HCT116 (cell line): Measurements from ENCODE around the gene FBXO15. TPM values are rescaled to one million over a fixed set of nuclear protein-coding genes. Genes with fewer than 3 reads are reported as not detected.

Experiments used
- ATAC-seq: fragments of 200-7000 bp; cut with Tn5 transposase; 2 replicates; pipeline ENCODE4 v1.9.1; 2020; ENCODE audit warnings: mild to moderate bottlenecking, moderate library complexity
- BruUV-seq: library from RNA; stranded (reverse); fragments of 400-500 nt; replicated peaks from 2 replicates; lab custom pipeline; 2021; lab: Mats Ljungman, UMichigan
- CTCF ChIA-PET: fragments of 300-600 bp; sonication (Branson Sonifier 250); formaldehyde crosslinking; loops from one replicate; lab custom pipeline; 2021; ENCODE audit warnings: antibody characterized with exemption; lab: Charles Lee
- POLR2A ChIA-PET: fragments of 300-600, 350-600 bp; sonication (Branson Sonifier 250); formaldehyde crosslinking; loops from one replicate; lab custom pipeline; 2021; ENCODE audit warnings: antibody characterized with exemption; lab: Charles Lee
- RAD21 ChIA-PET, 2 experiments: fragments of 300-600 bp; sonication (Branson Sonifier 250); formaldehyde crosslinking; loops; one replicate each; lab custom pipeline; 2023; ENCODE audit warnings: low total read pairs in 2 of 2; ENCODE audit not compliant: uncharacterized antibody in 2 of 2, unreplicated experiment in 2 of 2, low non-redundant PET in 1 of 2; lab: Charles Lee
- DNase-seq: peaks from one replicate; pipeline ENCODE4 v3.0.0-alpha.2; 2010; ENCODE audit warnings: low read depth, low spot score
- H2AFZ ChIP-seq: fragments of 200-600 bp; shearing (Covaris generic), sonication (generic); 2 replicates; pipeline ENCODE4 v1.6.1; 2017; ENCODE audit warnings: low read depth, mixed run types, mixed read lengths, antibody characterized with exemption, low read length; ENCODE audit not compliant: poor library complexity, severe bottlenecking
- H3K27ac ChIP-seq: 2 replicates; pipeline ENCODE4 v1.5.1; 2012; ENCODE audit warnings: low read depth, low read length
- H3K27me3 ChIP-seq: fragments of 200-600 bp; sonication (generic); 2 replicates; pipeline ENCODE4 v1.6.1; 2016; ENCODE audit warnings: mixed run types, low read length, mixed read lengths; ENCODE audit not compliant: insufficient read depth
- H3K36me3 ChIP-seq, 2 experiments: fragments of 200-500 bp in 1 of 2; fragments of 200-600 bp in 1 of 2; sonication (Bioruptor generic) in 1 of 2; sonication (generic) in 1 of 2; 2 replicates each; pipeline versions ENCODE4 v1.5.1 to v1.6.1; 2014 to 2016; ENCODE audit warnings: low read length in 2 of 2, inconsistent platforms in 1 of 2, mixed read lengths in 1 of 2, mixed run types in 1 of 2; ENCODE audit not compliant: insufficient read depth in 2 of 2, control insufficient read depth in 1 of 2
- H3K4me1 ChIP-seq, 2 experiments: fragments of 200-600 bp in 1 of 2; sonication (generic) in 1 of 2; 2 replicates each; pipeline versions ENCODE4 v1.5.1 to v1.6.1; 2012 to 2017; ENCODE audit warnings: low read length in 2 of 2, inconsistent platforms in 1 of 2, mild to moderate bottlenecking in 1 of 2, mixed read lengths in 1 of 2, mixed run types in 1 of 2, moderate library complexity in 1 of 2; ENCODE audit not compliant: insufficient read depth in 2 of 2, control insufficient read depth in 1 of 2
- H3K4me2 ChIP-seq: fragments of 200-600 bp; sonication (generic); 2 replicates; pipeline ENCODE4 v1.6.1; 2017; ENCODE audit warnings: mixed run types, low read length, mixed read lengths
- H3K4me3 ChIP-seq, 2 experiments: fragments of 200-600 bp in 1 of 2; sonication (generic) in 1 of 2; replicated peaks in 1 of 2; 2 replicates each; pipeline ENCODE4 v1.5.1; 2011 to 2016; ENCODE audit warnings: low read length in 2 of 2, control low read depth in 1 of 2, low read depth in 1 of 2, mild to moderate bottlenecking in 1 of 2, mixed read lengths in 1 of 2, mixed run types in 1 of 2
- H3K79me2 ChIP-seq: fragments of 200-600 bp; sonication (generic); 2 replicates; pipeline ENCODE4 v1.6.1; 2017; ENCODE audit warnings: mild to moderate bottlenecking, mixed run types, low read length, moderate library complexity, mixed read lengths; ENCODE audit not compliant: insufficient read depth
- H3K9ac ChIP-seq: fragments of 200-600 bp; sonication (generic); 2 replicates; pipeline ENCODE4 v1.6.1; 2016; ENCODE audit warnings: low read length, mixed read lengths
- H3K9me2 ChIP-seq: fragments of 200-600 bp; sonication (generic), shearing (Covaris generic); 2 replicates; pipeline ENCODE4 v1.6.1; 2017; ENCODE audit warnings: mixed run types, mild to moderate bottlenecking, moderate library complexity; ENCODE audit not compliant: insufficient read depth
- H3K9me3 ChIP-seq, 2 experiments: fragments of 200-500 bp in 1 of 2; fragments of 200-600 bp in 1 of 2; sonication (Bioruptor generic) in 1 of 2; sonication (generic) in 1 of 2; 2 replicates each; pipeline ENCODE4 v1.6.1; 2014 to 2017; ENCODE audit warnings: low read length in 2 of 2, mixed read lengths in 2 of 2, inconsistent platforms in 1 of 2, low read depth in 1 of 2, mild to moderate bottlenecking in 1 of 2, mixed run types in 1 of 2, moderate library complexity in 1 of 2; ENCODE audit not compliant: control insufficient read depth in 1 of 2, insufficient read depth in 1 of 2
- H4K20me1 ChIP-seq: fragments of 200-600 bp; sonication (generic), shearing (Covaris generic); 2 replicates; pipeline ENCODE4 v1.6.1; 2017; ENCODE audit warnings: mixed run types, mild to moderate bottlenecking, moderate library complexity; ENCODE audit not compliant: insufficient read depth
- CTCF ChIP-seq, 3 experiments: fragments of 200-600 bp in 1 of 3; sonication (generic) in 1 of 3; IDR thresholded peaks in 2 of 3; conservative IDR thresholded peaks in 1 of 3; 2 replicates each; pipeline ENCODE4 v1.5.1; 2012 to 2017; ENCODE audit warnings: low read depth in 2 of 3, low read length in 2 of 3, antibody characterized with exemption in 1 of 3, borderline replicate concordance in 1 of 3, control low read depth in 1 of 3, mild to moderate bottlenecking in 1 of 3, mixed read lengths in 1 of 3, mixed run types in 1 of 3, moderate library complexity in 1 of 3; ENCODE audit not compliant: insufficient read depth in 1 of 3
- ELF1 ChIP-seq: IDR thresholded peaks from 2 replicates; pipeline ENCODE4 v1.6.1; 2012; ENCODE audit warnings: low read depth, borderline replicate concordance
- EZH2 ChIP-seq: fragments of 200-600 bp; sonication (generic); IDR thresholded peaks from 2 replicates; pipeline ENCODE4 v1.6.1; 2017; ENCODE audit warnings: antibody characterized with exemption, mixed run types
- EZH2phosphoT487 ChIP-seq: fragments of 200-600 bp; IDR thresholded peaks from 2 replicates; pipeline ENCODE4 v1.6.1; 2018; ENCODE audit warnings: antibody characterized with exemption, borderline replicate concordance
- MAX ChIP-seq: IDR thresholded peaks from 2 replicates; pipeline ENCODE4 v1.6.1; 2012
- POLR2AphosphoS5 ChIP-seq: IDR thresholded peaks from 2 replicates; pipeline ENCODE4 v1.6.1; 2011; ENCODE audit warnings: mild to moderate bottlenecking, low read depth, low read length, moderate library complexity
- RAD21 ChIP-seq: IDR thresholded peaks from 2 replicates; pipeline ENCODE4 v1.6.1; 2012; ENCODE audit warnings: low read depth, mild to moderate bottlenecking
- SRF ChIP-seq: IDR thresholded peaks from 2 replicates; pipeline ENCODE4 v1.6.1; 2012; ENCODE audit warnings: low read depth
- TCF7L2 ChIP-seq: IDR thresholded peaks from 2 replicates; pipeline ENCODE4 v1.7.0; 2011; ENCODE audit warnings: borderline replicate concordance, inconsistent platforms; ENCODE audit not compliant: insufficient read depth, insufficient read length; ENCODE audit errors: extremely low read depth
- YY1 ChIP-seq: IDR thresholded peaks from 2 replicates; pipeline ENCODE4 v1.6.1; 2011; ENCODE audit warnings: low read length, low read depth, moderate library complexity, mild to moderate bottlenecking; ENCODE audit not compliant: insufficient replicate concordance; ENCODE audit errors: extremely low read depth
- ZBTB33 ChIP-seq: IDR thresholded peaks from 2 replicates; pipeline ENCODE4 v1.6.1; 2011; ENCODE audit warnings: mild to moderate bottlenecking, low read length, moderate library complexity; ENCODE audit not compliant: insufficient replicate concordance; ENCODE audit errors: extremely low read depth
- ZNF274 ChIP-seq: fragments of 200-500 bp; sonication (Bioruptor generic); IDR thresholded peaks from 2 replicates; pipeline ENCODE4 v1.6.1; 2014; ENCODE audit warnings: mild to moderate bottlenecking, low read depth, low read length, inconsistent platforms
- intact Hi-C: fragments of 100-400 bp; cut with micrococcal nuclease; formaldehyde crosslinking; loops from 2 replicates; pipeline ENCODE4 v1.10.0; 2022
- total RNA-seq: library from RNA; stranded (reverse); gene quantifications from one replicate; pipeline ENCODE4 v1.2.1, GENCODE V29; 2021; ENCODE audit not compliant: unreplicated experiment

FBXO15 gene
- total RNA-seq, 1 experiment from 2014 or later = 1.1 TPM

- TF ChIP-seq TCF7L2 (peak; percentile 34), ZBTB33 (no peak), EZH2phosphoT487 (no peak), POLR2AphosphoS5 (peak; percentile 55)
- TF ChIP-seq, all 23 proteins: peak for 11
Measured at GRCh38 chr18:74147779-74148542, at the start of gene FBXO15, which contains the start of gene TIMM21 (continued).

- Histone ChIP-seq H3K4me1 (peaks cover 0 to 4% of the 10 kb centered on the region in 2 experiments; a peak in 1 of 4 replicates), H3K79me2 (no peaks in the 10 kb centered on the region), H2AFZ (peak overlapping the region; percentile 98), H4K20me1 (no peaks in the 10 kb centered on the region), H3K4me3 (peak overlapping the region; percentile 27 to 51), H3K9me3 (no peaks in the 10 kb centered on the region), H3K27ac (no peak overlapping the region), H3K4me2 (peak overlapping the region; percentile 78), H3K9me2 (no peaks in the 10 kb centered on the region), H3K36me3 (no peaks in the 10 kb centered on the region), H3K27me3 (peaks cover 4% of the 10 kb centered on the region; the same call in 1 of the 2 replicates), H3K9ac (no peak overlapping the region)
- no TSS peak for BruUV-seq
- DNase-seq (peak; percentile 42), ATAC-seq (peak; percentile 89)
- CTCF ChIA-PET = interaction anchor here (1.3 to 2.4 kb wide), 4 partner anchors 142 to 355 kb away, joined by 5 to 21 read pairs (median 8); no protein-coding TSS in a partner anchor
- RAD21 ChIA-PET = interaction anchor here in 1 of 2 experiments (0.9 to 1.0 kb wide), 2 partner anchors 146 to 356 kb away, joined by 4 read pairs; no protein-coding TSS in a partner anchor
- intact Hi-C loops = loop anchor here (1.0 to 5.0 kb wide), 5 partner anchors 91 to 356 kb away; no protein-coding TSS in a partner anchor
- POLR2A ChIA-PET = no interaction called here
- TF ChIP-seq ZBTB33 (no peak), YY1 (no peak), RAD21 (peak; percentile 80), EZH2phosphoT487 (no peak), ZNF274 (no peak), SRF (no peak), POLR2AphosphoS5 (no peak), MAX (no peak), CTCF (IDR thresholded peaks at IDR 0.05 in 2 of 3, conservative IDR thresholded peaks at IDR 0.05 in 1 of 3; ENCODE audit: borderline replicate concordance in 1 of 3, insufficient read depth in 1 of 3, low read depth in 2 of 3, low read length in 2 of 3) (peak; percentile 77 to 96 (median 90)), ELF1 (peak; percentile 29; the same call in 1 of the 2 replicates), TCF7L2 (no peak), EZH2 (no peak)
Measured at GRCh38 chr18:74196220-74197119, 48.8 kb upstream of the FBXO15 start.
